Measurements from ENCODE around the gene ECE2. TPM values are rescaled to one million over a fixed set of nuclear protein-coding genes. Genes with fewer than 3 reads are reported as not detected.

Gene ECE2
- not detected in 5 replicates for total RNA-seq (2022; extraction: Qiagen RNA extraction)

GRCh38 chr3:184275961-184276910, at the start of gene ECE2:
Gene ECE2 (plus strand): TSS chr3:184276022. CDS start chr3:184276154, 132 bp downstream.

GRCh38 chr3:184229394-184230080, 46.3 kb upstream of the ECE2 start, which contains the start of gene VWA5B2:
Gene VWA5B2 (plus strand): TSS chr3:184229585. CDS start chr3:184230529, 944 bp downstream.

GRCh38 chr3:184248454-184249411, 27.1 kb upstream of the ECE2 start, which contains the start of gene ALG3:
Gene ALG3 (minus strand): TSS chr3:184248962. CDS start chr3:184248940, 22 bp downstream.

GRCh38 chr3:184249412-184250166, 26.2 kb upstream of the ECE2 start, which contains the start of gene EEF1AKMT4:
Gene EEF1AKMT4 (plus strand): TSS chr3:184249672. CDS start chr3:184249695, 23 bp downstream.

GRCh38 chr3:184261270-184261853, 14.5 kb upstream of the ECE2 start, which contains the start of gene CAMK2N2:
Gene CAMK2N2 (minus strand): TSS chr3:184261553. CDS start chr3:184261285, 268 bp downstream.

GRCh38 chr3:184298759-184299487, 23.1 kb downstream of the ECE2 start, which contains the start of gene PSMD2:
Gene PSMD2 (plus strand): TSS chr3:184299241. CDS start chr3:184299267, 26 bp downstream.

GRCh38 chr3:184314363-184314699, 38.5 kb downstream of the ECE2 start, which contains the start of gene EIF4G1:
Gene EIF4G1 (plus strand): TSS chr3:184314606. CDS start chr3:184315797, 1,191 bp downstream.

GRCh38 chr3:184337399-184337714, 61.5 kb downstream of the ECE2 start, which contains the start of gene FAM131A:
Gene FAM131A (plus strand): TSS chr3:184337600. CDS start chr3:184337631, 31 bp downstream.

Other genes starting within 250 kb of the ECE2 start
- gene HTR3D, start 244.3 kb upstream of the ECE2 start, total RNA-seq (2022; extraction: Qiagen RNA extraction): not detected in 5 replicates
- not detected in 5 replicates for gene HTR3C, start 223.0 kb upstream of the ECE2 start, total RNA-seq (2022; extraction: Qiagen RNA extraction)
- not detected in 5 replicates for gene HTR3E, start 179.0 kb upstream of the ECE2 start, total RNA-seq (2022; extraction: Qiagen RNA extraction)
- gene EIF2B5, start 140.7 kb upstream of the ECE2 start, total RNA-seq (2022; extraction: Qiagen RNA extraction): 25.3 to 30.3 TPM (median 28.3 TPM) in 5 replicates
- 17.9 to 27.2 TPM (median 23.7 TPM) in 5 replicates for gene DVL3, start 120.6 kb upstream of the ECE2 start, total RNA-seq (2022; extraction: Qiagen RNA extraction)
- 296 to 311 TPM (median 303 TPM) in 5 replicates for gene AP2M1, start 101.2 kb upstream of the ECE2 start, total RNA-seq (2022; extraction: Qiagen RNA extraction)
- gene ABCF3, start 89.8 kb upstream of the ECE2 start, total RNA-seq (2022; extraction: Qiagen RNA extraction): 28.9 to 38.9 TPM (median 34.0 TPM) in 5 replicates
- 0.21 to 0.60 TPM (median 0.34 TPM) in 5 replicates for gene VWA5B2, start 46.4 kb upstream of the ECE2 start, total RNA-seq (2022; extraction: Qiagen RNA extraction)
- 62.0 to 84.4 TPM (median 69.1 TPM) in 5 replicates for gene ALG3, start 27.1 kb upstream of the ECE2 start, total RNA-seq (2022; extraction: Qiagen RNA extraction)
- gene EEF1AKMT4, start 26.4 kb upstream of the ECE2 start, total RNA-seq (2022; extraction: Qiagen RNA extraction): 9.6 to 13.2 TPM (median 11.4 TPM) in 5 replicates
- gene CAMK2N2, start 14.5 kb upstream of the ECE2 start, total RNA-seq (2022; extraction: Qiagen RNA extraction): 0.86 to 1.9 TPM (median 1.6 TPM) in 5 replicates
- gene PSMD2, start 23.2 kb downstream of the ECE2 start, total RNA-seq (2022; extraction: Qiagen RNA extraction): 298 to 372 TPM (median 303 TPM) in 5 replicates
- gene EIF4G1, start 38.6 kb downstream of the ECE2 start, total RNA-seq (2022; extraction: Qiagen RNA extraction): 249 to 270 TPM (median 261 TPM) in 5 replicates
- 8.8 to 13.9 TPM (median 12.4 TPM) in 5 replicates for gene FAM131A, start 61.6 kb downstream of the ECE2 start, total RNA-seq (2022; extraction: Qiagen RNA extraction)
- 4.9 to 6.9 TPM (median 6.5 TPM) in 5 replicates for gene CLCN2, start 85.6 kb downstream of the ECE2 start, total RNA-seq (2022; extraction: Qiagen RNA extraction)
- 69.4 to 81.7 TPM (median 74.8 TPM) in 5 replicates for gene POLR2H, start 85.7 kb downstream of the ECE2 start, total RNA-seq (2022; extraction: Qiagen RNA extraction)
- 0.08 to 0.16 TPM (median 0.15 TPM) in 3 of 5 replicates, not detected in the others for gene THPO, start 102.2 kb downstream of the ECE2 start, total RNA-seq (2022; extraction: Qiagen RNA extraction)
- gene CHRD, start 104.0 kb downstream of the ECE2 start, total RNA-seq (2022; extraction: Qiagen RNA extraction): 0.13 to 0.46 TPM (median 0.15 TPM) in 4 of 5 replicates, not detected in the other

Data from A549 treated with Mapracorat at 1 μM for 4 hours (cell line).